Breast epithelium (tissue), 3 donors: Measurements from ENCODE around the gene BRF1.

Source experiments
- POLR2A ChIP-seq: fragments of 450-650 bp; IDR thresholded peaks from one replicate; pipeline ENCODE4 v1.6.1; 2016; ENCODE audit warnings: antibody characterized with exemption, mild to moderate bottlenecking, moderate library complexity
- POLR2AphosphoS5 ChIP-seq, 3 donors: sonication (generic); formaldehyde crosslinking; IDR thresholded peaks; one replicate each; pipeline ENCODE4 v1.6.1; 2017; ENCODE audit warnings: antibody characterized with exemption in 3 of 3
- TF ChIP-seq, protein P1 (sequence below), 3 donors: fragments of 450-650 bp; IDR thresholded peaks; one replicate each; pipeline ENCODE4 v1.5.1; 2016 to 2017; ENCODE audit warnings: antibody characterized with exemption in 3 of 3, mild to moderate bottlenecking in 3 of 3, moderate library complexity in 3 of 3

DNA sequence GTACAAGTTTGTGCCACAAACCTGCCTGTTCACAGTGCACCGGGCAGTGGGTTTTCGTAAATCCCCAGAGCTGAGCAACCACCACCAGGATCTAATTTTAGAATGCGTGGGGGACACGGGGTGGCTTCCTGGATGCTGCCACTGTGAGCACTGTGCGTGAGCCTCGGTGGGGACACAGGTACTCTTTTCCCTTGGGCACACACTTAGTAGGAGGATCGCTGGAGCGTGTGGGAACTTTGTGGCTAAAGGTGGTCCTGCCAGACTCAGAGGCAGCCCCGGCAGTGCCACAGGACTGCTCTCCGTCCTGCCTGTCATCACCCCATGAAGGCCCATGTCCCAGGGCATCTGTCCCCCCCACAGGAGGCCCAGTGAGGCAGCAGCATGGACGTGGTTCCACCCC lies 31.4 kb downstream of the BRF1 start:
- TF ChIP-seq, protein P1, sequence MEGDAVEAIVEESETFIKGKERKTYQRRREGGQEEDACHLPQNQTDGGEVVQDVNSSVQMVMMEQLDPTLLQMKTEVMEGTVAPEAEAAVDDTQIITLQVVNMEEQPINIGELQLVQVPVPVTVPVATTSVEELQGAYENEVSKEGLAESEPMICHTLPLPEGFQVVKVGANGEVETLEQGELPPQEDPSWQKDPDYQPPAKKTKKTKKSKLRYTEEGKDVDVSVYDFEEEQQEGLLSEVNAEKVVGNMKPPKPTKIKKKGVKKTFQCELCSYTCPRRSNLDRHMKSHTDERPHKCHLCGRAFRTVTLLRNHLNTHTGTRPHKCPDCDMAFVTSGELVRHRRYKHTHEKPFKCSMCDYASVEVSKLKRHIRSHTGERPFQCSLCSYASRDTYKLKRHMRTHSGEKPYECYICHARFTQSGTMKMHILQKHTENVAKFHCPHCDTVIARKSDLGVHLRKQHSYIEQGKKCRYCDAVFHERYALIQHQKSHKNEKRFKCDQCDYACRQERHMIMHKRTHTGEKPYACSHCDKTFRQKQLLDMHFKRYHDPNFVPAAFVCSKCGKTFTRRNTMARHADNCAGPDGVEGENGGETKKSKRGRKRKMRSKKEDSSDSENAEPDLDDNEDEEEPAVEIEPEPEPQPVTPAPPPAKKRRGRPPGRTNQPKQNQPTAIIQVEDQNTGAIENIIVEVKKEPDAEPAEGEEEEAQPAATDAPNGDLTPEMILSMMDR (IDR thresholded peaks at IDR 0.05): no peak
- TF ChIP-seq POLR2A (no peak), POLR2AphosphoS5 (IDR thresholded peaks at IDR 0.05) (no peak)
